OCI-LY7 (cell line): ENCODE results near the gene EMILIN1. TPM values are rescaled to one million over a fixed set of nuclear protein-coding genes. Genes with fewer than 3 reads are reported as not detected.

Experiments
- BruUV-seq: library from RNA; stranded (reverse); fragments of 400-500 nt; replicated peaks from 2 replicates; lab custom pipeline; 2021; lab: Mats Ljungman, UMichigan
- CTCF ChIA-PET: fragments of 300-600 bp; sonication (Branson Sonifier 250); formaldehyde crosslinking; loops from one replicate; lab custom pipeline; 2022; ENCODE audit warnings: antibody characterized with exemption; ENCODE audit not compliant: unreplicated experiment; lab: Charles Lee
- POLR2A ChIA-PET: fragments of 300-600 bp; sonication (Branson Sonifier 250); formaldehyde crosslinking; loops from one replicate; lab custom pipeline; 2022; ENCODE audit warnings: antibody characterized with exemption; lab: Charles Lee
- DNase-seq: peaks from one replicate; pipeline ENCODE4 v3.0.0-alpha.2; 2015; ENCODE audit warnings: low spot score
- H2AFZ ChIP-seq: fragments of 200-600 bp; sonication (generic), shearing (Covaris generic); 2 replicates; pipeline ENCODE4 v1.6.1; 2014; ENCODE audit warnings: mild to moderate bottlenecking, antibody characterized with exemption, low read length, moderate library complexity
- H3K27ac ChIP-seq: fragments of 200-600 bp; sonication (generic); 2 replicates; pipeline ENCODE4 v1.5.1; 2014; ENCODE audit warnings: mixed run types, low read depth, mild to moderate bottlenecking, moderate library complexity, low read length, inconsistent platforms; ENCODE audit not compliant: poor library complexity, severe bottlenecking
- H3K36me3 ChIP-seq: fragments of 200-600 bp; sonication (generic); 2 replicates; pipeline ENCODE4 v1.6.1; 2014; ENCODE audit warnings: mild to moderate bottlenecking, antibody characterized with exemption, low read length, moderate library complexity, mixed read lengths; ENCODE audit not compliant: insufficient read depth
- H3K4me1 ChIP-seq: fragments of 200-600 bp; sonication (generic); 2 replicates; pipeline ENCODE4 v1.5.1; 2014; ENCODE audit warnings: mild to moderate bottlenecking, low read length; ENCODE audit not compliant: insufficient read depth, poor library complexity, severe bottlenecking
- H3K4me2 ChIP-seq: fragments of 200-600 bp; sonication (generic); 2 replicates; pipeline ENCODE4 v1.6.1; 2014; ENCODE audit warnings: mild to moderate bottlenecking, low read length
- H3K4me3 ChIP-seq: fragments of 200-600 bp; sonication (generic); 2 replicates; pipeline ENCODE4 v1.5.1; 2014; ENCODE audit warnings: mild to moderate bottlenecking, low read depth, low read length; ENCODE audit not compliant: poor library complexity, severe bottlenecking
- H3K79me2 ChIP-seq: fragments of 200-600 bp; sonication (generic); 2 replicates; pipeline ENCODE4 v1.6.1; 2016; ENCODE audit warnings: low read depth, mild to moderate bottlenecking, low read length, moderate library complexity, mixed read lengths; ENCODE audit not compliant: insufficient read depth
- H3K9me2 ChIP-seq: fragments of 200-600 bp; sonication (generic); 2 replicates; pipeline ENCODE4 v1.6.1; 2016; ENCODE audit warnings: mild to moderate bottlenecking, low read length, mixed read lengths; ENCODE audit not compliant: insufficient read depth
- H3K9me3 ChIP-seq: fragments of 200-600 bp; sonication (generic); 2 replicates; pipeline ENCODE4 v1.6.1; 2014; ENCODE audit warnings: mild to moderate bottlenecking, mixed run types, low read length, mixed read lengths
- H4K20me1 ChIP-seq: fragments of 200-600 bp; sonication (generic); 2 replicates; pipeline ENCODE4 v1.6.1; 2014; ENCODE audit warnings: mild to moderate bottlenecking, antibody characterized with exemption, low read length, moderate library complexity, mixed read lengths; ENCODE audit not compliant: insufficient read depth
- CTCF ChIP-seq: fragments of 200-600 bp; sonication (generic); conservative IDR thresholded peaks from 2 replicates; pipeline ENCODE4 v1.5.1; 2014; ENCODE audit warnings: mild to moderate bottlenecking, antibody characterized with exemption, low read length, moderate library complexity, mixed read lengths
- EZH2phosphoT487 ChIP-seq: fragments of 200-600 bp; sonication (generic); IDR thresholded peaks from 2 replicates; pipeline ENCODE4 v1.6.1; 2018; ENCODE audit warnings: low read depth, borderline replicate concordance, mild to moderate bottlenecking, mixed run types, antibody characterized with exemption, low read length, moderate library complexity, mixed read lengths
- intact Hi-C: fragments of 100-400 bp; cut with micrococcal nuclease; formaldehyde crosslinking; loops from one replicate; pipeline ENCODE4 v1.10.0; 2022; ENCODE audit not compliant: unreplicated experiment
- total RNA-seq, 2 experiments: library from RNA; depleted of rRNA in 1 of 2; stranded (reverse); fragments of >200 nt in 1 of 2; shearing (Covaris generic) in 1 of 2; gene quantifications; 2 replicates each; pipeline ENCODE4 v1.2.3, GENCODE V29; 2014 to 2022

The EMILIN1 gene
- total RNA-seq, 2 experiments from 2014 or later = 2.2 to 2.7 TPM

- peak overlapping the region; percentile 99 for H3K4me2 ChIP-seq
- CTCF ChIA-PET = interaction anchor here (1.1 to 1.5 kb wide), 4 partner anchors 8 to 37 kb away, joined by 3 to 5 read pairs (median 4); no protein-coding TSS in a partner anchor
- no peaks in the 10 kb centered on the region for H3K36me3 ChIP-seq
- no peak overlapping the region for H3K27ac ChIP-seq
- TF ChIP-seq EZH2phosphoT487 (no peak), CTCF (no peak)
- H3K9me2 ChIP-seq = no peaks in the 10 kb centered on the region
- no peak for DNase-seq
- no peaks in the 10 kb centered on the region for H4K20me1 ChIP-seq
- POLR2A ChIA-PET = interaction anchor here (0.6 to 2.0 kb wide), 13 partner anchors 8 to 341 kb away, joined by 3 to 9 read pairs (median 3); partner anchors contain the start of gene AGBL5
- H3K79me2 ChIP-seq = no peaks in the 10 kb centered on the region
- no peak overlapping the region for H2AFZ ChIP-seq
- intact Hi-C loops = loop anchor here (2.0 kb wide), 2 partner anchors 55 to 127 kb away; partner anchors contain the start of gene TMEM214
- H3K4me3 ChIP-seq = peak overlapping the region; percentile 73
- peaks cover 35% of the 10 kb centered on the region for H3K4me1 ChIP-seq
- BruUV-seq = no TSS peak
- H3K9me3 ChIP-seq = no peaks in the 10 kb centered on the region
Measured at GRCh38 chr2:27087823-27088410, 9.5 kb downstream of the EMILIN1 start.

GRCh38 chr2:27088634-27089033 is 10.2 kb downstream of the EMILIN1 start:
- no peak for TF ChIP-seq CTCF
- no peak for TF ChIP-seq EZH2phosphoT487
- Histone ChIP-seq H3K27ac (no peak overlapping the region), H2AFZ (no peak overlapping the region), H3K36me3 (no peaks in the 10 kb centered on the region), H3K4me3 (peak overlapping the region; percentile 73), H3K4me2 (peak overlapping the region; percentile 99), H4K20me1 (no peaks in the 10 kb centered on the region), H3K4me1 (peaks cover 35% of the 10 kb centered on the region), H3K9me3 (no peaks in the 10 kb centered on the region), H3K79me2 (no peaks in the 10 kb centered on the region), H3K9me2 (no peaks in the 10 kb centered on the region)
- ChIA-PET CTCF (interaction anchor here (0.6 to 0.8 kb wide), 2 partner anchors 213 to 214 kb away, joined by 3 read pairs; no protein-coding TSS in a partner anchor), POLR2A (interaction anchor here (0.6 to 1.5 kb wide), 3 partner anchors 184 to 340 kb away, joined by 3 to 5 read pairs (median 4); no protein-coding TSS in a partner anchor)
- no TSS peak for BruUV-seq
- intact Hi-C loops = no loop called here
- no peak for DNase-seq
